H1 (cell line): ENCODE results near the gene NIPAL3. TPM values are rescaled to one million over a fixed set of nuclear protein-coding genes. Genes with fewer than 3 reads are reported as not detected.
"Not testable (repeated sequence)": the region's sequence is repeated elsewhere in the genome, so short reads cannot be mapped to it uniquely, and the experiment has no call there.

Experiments
- CTCF ChIA-PET: fragments of 300-600 bp; sonication (Branson Sonifier 250); formaldehyde crosslinking; loops from one replicate; lab custom pipeline; 2021; ENCODE audit not compliant: partially characterized antibody; lab: Charles Lee
- POLR2A ChIA-PET: fragments of 300-600 bp; sonication (Branson Sonifier 250); formaldehyde crosslinking; loops from one replicate; lab custom pipeline; 2021; ENCODE audit warnings: inconsistent platforms; ENCODE audit not compliant: partially characterized antibody; lab: Charles Lee
- DNase-seq, 2 experiments: peaks; one replicate each; pipeline versions ENCODE4 v3.0.0 to v3.0.0-alpha.2; 2010 to 2022; ENCODE audit warnings: low spot score in 2 of 2, low read depth in 1 of 2, mixed read lengths in 1 of 2
- FAIRE-seq: peaks from 2 replicates; lab custom pipeline; 2011; peaks lifted over from hg19 to GRCh38; lab: Jason Lieb, UNC
- H2AFZ ChIP-seq: 2 replicates; pipeline ENCODE4 v1.8.1; 2012; ENCODE audit warnings: low read length, inconsistent platforms
- H2AK5ac ChIP-seq: 2 replicates; pipeline ENCODE4 v1.6.1; 2013; ENCODE audit warnings: low read depth, low read length
- H2BK120ac ChIP-seq: replicated peaks from 2 replicates; pipeline ENCODE3; 2013; ENCODE audit warnings: low read depth, low read length, inconsistent platforms
- H2BK12ac ChIP-seq: 2 replicates; pipeline ENCODE4 v1.6.1; 2013; ENCODE audit warnings: low read depth, low read length
- H2BK15ac ChIP-seq: 2 replicates; pipeline ENCODE4 v1.6.1; 2013; ENCODE audit warnings: low read length
- H2BK20ac ChIP-seq: 2 replicates; pipeline ENCODE4 v1.6.1; 2013; ENCODE audit warnings: low read length
- H2BK5ac ChIP-seq: 2 replicates; pipeline ENCODE4 v1.6.1; 2013; ENCODE audit warnings: low read depth, low read length
- H3K14ac ChIP-seq: 2 replicates; pipeline ENCODE4 v1.6.1; 2013; ENCODE audit warnings: inconsistent platforms; ENCODE audit not compliant: insufficient read length
- H3K18ac ChIP-seq: 2 replicates; pipeline ENCODE4 v1.6.1; 2013; ENCODE audit warnings: low read length; ENCODE audit errors: extremely low read depth
- H3K23ac ChIP-seq: 2 replicates; pipeline ENCODE4 v1.6.1; 2013; ENCODE audit warnings: inconsistent platforms; ENCODE audit not compliant: insufficient read length
- H3K23me2 ChIP-seq: 2 replicates; pipeline ENCODE4 v1.6.1; 2013; ENCODE audit warnings: low read depth, low read length
- H3K27ac ChIP-seq: 2 replicates; pipeline ENCODE4 v1.6.1; 2011; ENCODE audit warnings: low read depth, low read length, inconsistent platforms
- H3K27me3 ChIP-seq, 4 experiments: replicated peaks in 1 of 4; 1 replicate in 1 of 4; 2 replicates in 3 of 4; pipeline versions ENCODE4 v1.6.1 to v1.8.1; 2011 to 2013; ENCODE audit warnings: low read length in 3 of 4, mild to moderate bottlenecking in 3 of 4, inconsistent platforms in 2 of 4, mixed read lengths in 2 of 4, moderate library complexity in 1 of 4; ENCODE audit not compliant: control insufficient read depth in 3 of 4, insufficient read depth in 3 of 4; ENCODE audit errors: extremely low read depth in 1 of 4
- H3K36me3 ChIP-seq, 4 experiments: 2 replicates each; pipeline versions ENCODE4 v1.6.1 to v1.8.1; 2011 to 2013; ENCODE audit warnings: mild to moderate bottlenecking in 4 of 4, low read length in 3 of 4, moderate library complexity in 2 of 4, control low read depth in 1 of 4, inconsistent platforms in 1 of 4; ENCODE audit not compliant: insufficient read depth in 4 of 4, control insufficient read depth in 2 of 4
- H3K4ac ChIP-seq: replicated peaks from 2 replicates; pipeline ENCODE3; 2013; ENCODE audit warnings: low read length, low read depth, mixed read lengths, inconsistent platforms; ENCODE audit not compliant: insufficient read length
- H3K4me1 ChIP-seq, 4 experiments: replicated peaks in 1 of 4; 1 replicate in 1 of 4; 2 replicates in 3 of 4; pipeline versions ENCODE4 v1.6.1 to v1.8.1; 2011 to 2013; ENCODE audit warnings: low read length in 3 of 4, inconsistent platforms in 2 of 4, mixed read lengths in 1 of 4; ENCODE audit not compliant: insufficient read depth in 4 of 4, control insufficient read depth in 3 of 4
- H3K4me2 ChIP-seq, 2 experiments: 2 replicates each; pipeline versions ENCODE4 v1.6.1 to v1.8.1; 2011 to 2013; ENCODE audit warnings: low read depth in 2 of 2, low read length in 2 of 2, control low read depth in 1 of 2, inconsistent platforms in 1 of 2, mild to moderate bottlenecking in 1 of 2; ENCODE audit not compliant: insufficient read depth in 1 of 2
- H3K4me3 ChIP-seq, 4 experiments: fragments of 200-600, 300-600 bp in 1 of 4; sonication (generic), shearing (Covaris generic), sonication (Bioruptor Twin) in 1 of 4; 2 replicates each; pipeline versions ENCODE4 v1.5.1 to v1.8.1; 2011 to 2016; ENCODE audit warnings: low read length in 4 of 4, low read depth in 3 of 4, control low read depth in 2 of 4, inconsistent platforms in 2 of 4, mild to moderate bottlenecking in 2 of 4, mixed read lengths in 1 of 4, moderate library complexity in 1 of 4; ENCODE audit not compliant: insufficient read depth in 2 of 4; ENCODE audit errors: extremely low read depth in 1 of 4
- H3K56ac ChIP-seq: replicated peaks from 2 replicates; pipeline ENCODE3; 2013; ENCODE audit warnings: low read depth, mild to moderate bottlenecking, mixed read lengths, low read length, inconsistent platforms; ENCODE audit not compliant: insufficient read length
- H3K79me1 ChIP-seq: 2 replicates; pipeline ENCODE4 v1.6.1; 2013; ENCODE audit warnings: low read depth, low read length, control low read depth
- H3K79me2 ChIP-seq, 2 experiments: 2 replicates each; pipeline versions ENCODE4 v1.6.1 to v1.8.1; 2012 to 2013; ENCODE audit warnings: low read length in 2 of 2, mild to moderate bottlenecking in 2 of 2, inconsistent platforms in 1 of 2; ENCODE audit not compliant: insufficient read depth in 2 of 2, control insufficient read depth in 1 of 2
- H3K9ac ChIP-seq, 4 experiments: replicated peaks in 1 of 4; 1 replicate in 1 of 4; 2 replicates in 3 of 4; pipeline versions ENCODE4 v1.6.1 to v1.8.1; 2011 to 2013; ENCODE audit warnings: low read depth in 3 of 4, low read length in 3 of 4, control low read depth in 2 of 4, mild to moderate bottlenecking in 2 of 4, moderate library complexity in 2 of 4, inconsistent platforms in 1 of 4; ENCODE audit errors: extremely low read depth in 1 of 4
- H3K9me3 ChIP-seq, 2 experiments: 2 replicates each; pipeline versions ENCODE4 v1.6.1 to v1.8.1; 2012 to 2013; ENCODE audit warnings: mild to moderate bottlenecking in 2 of 2, moderate library complexity in 2 of 2, control low read depth in 1 of 2, inconsistent platforms in 1 of 2, low read depth in 1 of 2, low read length in 1 of 2, mixed read lengths in 1 of 2; ENCODE audit not compliant: insufficient read depth in 2 of 2
- H4K20me1 ChIP-seq, 2 experiments: replicated peaks in 1 of 2; 2 replicates each; pipeline versions ENCODE3 to v1.8.1; 2011 to 2013; ENCODE audit warnings: inconsistent platforms in 2 of 2, low read length in 2 of 2, mild to moderate bottlenecking in 1 of 2; ENCODE audit not compliant: insufficient read depth in 2 of 2, control insufficient read depth in 1 of 2
- H4K5ac ChIP-seq: 2 replicates; pipeline ENCODE4 v1.6.1; 2013; ENCODE audit warnings: low read length, low read depth, mixed read lengths, inconsistent platforms; ENCODE audit not compliant: insufficient read length
- H4K8ac ChIP-seq: 2 replicates; pipeline ENCODE4 v1.8.0; 2013; ENCODE audit warnings: mild to moderate bottlenecking, moderate library complexity, low read length, inconsistent platforms; ENCODE audit not compliant: insufficient read depth; ENCODE audit errors: extremely low read depth
- H4K91ac ChIP-seq: replicated peaks from 2 replicates; pipeline ENCODE3; 2013; ENCODE audit warnings: low read length, mixed read lengths, inconsistent platforms; ENCODE audit not compliant: insufficient read length
- WGBS, 2 experiments: shearing (Covaris generic) in 1 of 2; methylation state at CpG; one replicate each; pipeline versions ENCODE4 v1.1.6 to v1.1.7; 2013 to 2015; ENCODE audit warnings: low lambda C conversion rate in 2 of 2, mixed read lengths in 2 of 2, inconsistent platforms in 1 of 2, low coverage in 1 of 2, missing lambda C conversion rate in 1 of 2; ENCODE audit not compliant: insufficient replicate concordance in 2 of 2, insufficient coverage in 1 of 2, insufficient read length in 1 of 2; ENCODE audit errors: extremely low coverage in 1 of 2, missing lambda C conversion rate in 1 of 2; 5-methylcytosine and 5-hydroxymethylcytosine counted together
- polyA plus RNA-seq, 7 experiments: library from polyadenylated mRNA; depleted of rRNA in 3 of 7; stranded (reverse) in 5 of 7; unstranded in 2 of 7; fragments of >200 nt in 5 of 7; fragments of 200-250 nt in 2 of 7; gene quantifications; 1 replicate in 5 of 7; 2 replicates in 1 of 7; 4 replicates in 1 of 7; pipeline versions ENCODE4 v1.2.1 to v1.2.3, GENCODE V29; 2011 to 2013; ENCODE audit warnings: missing spikeins in 2 of 7, mixed read lengths in 2 of 7
- total RNA-seq: library from RNA; stranded (reverse); fragmentation: NEBNext Ultra II Directional; extraction: Animal tissue kit (Norgen Biotek cat#: 25700); gene quantifications from 2 replicates; pipeline ENCODE4 v1.2.1, GENCODE V29; 2021

Gene NIPAL3
- total and polyA plus RNA-seq, 2 of the 8 experiments (the other 6 are each of a cell fraction or from before 2014, with no cell fraction given), result 8.8 to 11.0 TPM

DNA sequence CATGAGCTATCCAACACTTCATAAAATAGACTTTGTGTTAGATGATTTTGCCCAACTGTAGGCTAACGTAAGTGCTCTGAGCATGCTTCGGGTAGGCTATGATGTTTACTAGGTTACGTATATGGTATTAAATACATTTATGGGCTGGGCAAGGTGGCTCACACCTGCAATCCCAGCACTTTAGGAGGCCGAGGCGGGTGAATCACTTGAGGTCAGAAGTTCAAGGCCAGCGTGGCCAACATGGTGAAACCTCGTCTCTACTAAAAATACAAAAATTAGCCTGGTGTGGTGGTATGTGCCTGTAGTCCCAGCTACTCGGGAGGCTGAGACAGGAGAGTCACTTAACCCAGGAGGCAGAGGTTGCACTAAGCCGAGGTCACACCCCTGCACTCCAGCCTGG is 77.3 kb downstream of the NIPAL3 start:
- not testable (repeated sequence) for DNase-seq, H3K18ac ChIP-seq, H3K27ac ChIP-seq, H3K4me3 ChIP-seq, H3K23me2 ChIP-seq, H2AK5ac ChIP-seq, H4K5ac ChIP-seq, H3K36me3 ChIP-seq, H4K20me1 ChIP-seq, H2BK120ac ChIP-seq, H4K8ac ChIP-seq, H3K4ac ChIP-seq, H3K4me2 ChIP-seq, H3K23ac ChIP-seq, H3K79me2 ChIP-seq, H3K14ac ChIP-seq, H2BK20ac ChIP-seq, H3K4me1 ChIP-seq, FAIRE-seq, H3K79me1 ChIP-seq, H3K27me3 ChIP-seq, H4K91ac ChIP-seq, H2AFZ ChIP-seq, H2BK12ac ChIP-seq, H3K9ac ChIP-seq, H2BK5ac ChIP-seq, H3K56ac ChIP-seq, H2BK15ac ChIP-seq
- 88% methylated on average over 9 of the region's 9 CpGs; no CpG with 5 or more reads in 1 of the 2 experiments for WGBS, 2 experiments
- POLR2A ChIA-PET, result interaction anchor here (1.2 kb wide), 1 partner anchor 15 kb away, joined by 3 read pairs; no protein-coding TSS in a partner anchor
- CTCF ChIA-PET, result interaction anchor here (0.8 to 3.2 kb wide), 10 partner anchors 9 to 77 kb away, joined by 3 to 15 read pairs (median 4); partner anchors contain the start of genes NIPAL3 and RCAN3
- H3K9me3 ChIP-seq, result peaks cover 16 to 18% of the 10 kb centered on the region in 2 experiments; a peak in 3 of 4 replicates
